K562 treated with DMSO at 1 percent for 48 hours (cell line): ENCODE results near the gene PTRHD1. TPM values are rescaled to one million over a fixed set of nuclear protein-coding genes. Genes with fewer than 3 reads are reported as not detected.

Experiments used
- total RNA-seq: library from RNA; unstranded; fragments of 300-600 nt; gene quantifications from 2 replicates; pipeline ENCODE4 v1.2.3, GENCODE V29; 2022; ENCODE audit warnings: low replicate concordance; ENCODE audit errors: extremely low read depth

PTRHD1 gene
- total RNA-seq, result not detected in 2 replicates

GRCh38 chr2:24792874-24793760, at the start of gene PTRHD1, which contains the start of gene CENPO:
Gene PTRHD1 (minus strand): TSS chr2:24793391. CDS start chr2:24793377, 14 bp downstream.
Gene CENPO (plus strand): TSS chr2:24793425. CDS start chr2:24793920, 495 bp downstream.

Other genes with a start within 250 kb of the PTRHD1 start
- gene CENPO, start within 50 bp of the PTRHD1 start, total RNA-seq, result not detected in 2 replicates
- gene ADCY3, start 126.8 kb upstream of the PTRHD1 start, total RNA-seq, result 81.6 TPM in 1 of 2 replicates, not detected in the other
- not detected in 2 replicates for gene DNAJC27, start 178.6 kb upstream of the PTRHD1 start, total RNA-seq
- gene EFR3B, start 248.7 kb upstream of the PTRHD1 start, total RNA-seq, result not detected in 2 replicates